Heart right ventricle (tissue), 16 donors: ENCODE measurements around the gene GRIP2. TPM values are rescaled to one million over a fixed set of nuclear protein-coding genes. Genes with fewer than 3 reads are reported as not detected.
A peak's percentile ranks its signal among the peaks of the same experiment; 100 is the strongest.

ENCODE experiments used
- ATAC-seq, 8 donors: fragments of 200-7000 bp; cut with Tn5 transposase; one replicate each; pipeline ENCODE4 v1.9.1; 2020; ENCODE audit warnings: mild to moderate bottlenecking in 8 of 8, moderate library complexity in 8 of 8, moderate number of reproducible peaks in 1 of 8
- DNase-seq, 2 donors: peaks; one replicate each; pipeline ENCODE4 v3.0.0-alpha.2; 2020
- H3K27ac ChIP-seq, 10 donors: fragments of 200-600 bp; sonication (generic) in 2 of 10; one replicate each; pipeline versions ENCODE4 v1.5.0 to v1.8.0; 2020 to 2022; ENCODE audit warnings: mild to moderate bottlenecking in 3 of 10
- H3K27me3 ChIP-seq, 7 donors: fragments of 200-600 bp; one replicate each; pipeline ENCODE4 v1.8.0; 2021 to 2022; ENCODE audit warnings: mild to moderate bottlenecking in 2 of 7
- H3K36me3 ChIP-seq, 9 donors: fragments of 200-600 bp; sonication (generic) in 1 of 9; one replicate each; pipeline versions ENCODE4 v1.5.0 to v1.8.0; 2020 to 2022; ENCODE audit warnings: mild to moderate bottlenecking in 2 of 9
- H3K4me1 ChIP-seq, 9 donors: fragments of 200-600 bp; sonication (generic) in 1 of 9; one replicate each; pipeline versions ENCODE4 v1.5.0 to v1.8.0; 2020 to 2022; ENCODE audit warnings: mild to moderate bottlenecking in 4 of 9
- H3K4me3 ChIP-seq, 10 donors: fragments of 200-600 bp; sonication (generic) in 2 of 10; one replicate each; pipeline versions ENCODE4 v1.5.0 to v1.8.0; 2020 to 2022; ENCODE audit warnings: mild to moderate bottlenecking in 7 of 10, moderate library complexity in 2 of 10
- H3K9me3 ChIP-seq, 11 donors: fragments of 200-600 bp in 10 of 11; sonication (generic) in 2 of 11; one replicate each; pipeline versions ENCODE4 v1.5.0 to v1.8.0; 2013 to 2022; ENCODE audit warnings: mild to moderate bottlenecking in 2 of 11, control low read depth in 1 of 11, moderate library complexity in 1 of 11
- WGBS, 2 donors: extraction: QIAGEN DNeasy Blood & Tissue Kit; methylation state at CpG; one replicate each; pipeline ENCODE4 v1.1.7; 2013; ENCODE audit warnings: inconsistent platforms in 1 of 2; 5-methylcytosine and 5-hydroxymethylcytosine counted together
- intact Hi-C, 10 donors: fragments of 100-400 bp; cut with DNase I; formaldehyde crosslinking; loops; one replicate each; pipeline versions ENCODE4 v1.11.1 to v1.14.2; 2022
- polyA plus RNA-seq, 2 donors: library from polyadenylated mRNA; stranded (reverse); fragments of 200-250 nt; gene quantifications; one replicate each; pipeline ENCODE4 v1.2.3, GENCODE V29; 2013
- total RNA-seq, 10 donors: library from RNA; stranded (reverse); fragmentation: NEBNext Ultra II Directional in 3 of 10; extraction: Animal tissue kit (Norgen Biotek cat#: 25700) in 3 of 10; gene quantifications; one replicate each; pipeline versions ENCODE4 v1.2.1 to v1.2.4, GENCODE V29; 2021 to 2023
- TF ChIP-seq, protein P1 (sequence below), 9 donors: fragments of 200-600 bp; sonication (generic) in 2 of 9; IDR thresholded peaks; one replicate each; pipeline versions ENCODE4 v1.5.0 to v1.8.0; 2021 to 2022; ENCODE audit warnings: antibody characterized with exemption in 9 of 9, mild to moderate bottlenecking in 5 of 9, moderate library complexity in 1 of 9
- donor health status: Arrhythmogenic right ventricular cardiomyopathy.
- donor health status: ischemic (EF 13 %, LVEDD 7.1; RV severe dilation, severe dysfunction).
- donor health status: healthy with polysubstance abuse.
- donor health status: DM: no; HTN: yes; CAD: no.
- donor health status: DM: no; HTN: no; CAD: no.
- donor health status: ischemic (EF 25% LVEDD 6.9; RV normal size, moderate dysfunction).
- donor health status: ischemic (EF 25% LVEDD 5.7; RV mildly dilated, moderate dysfunction).
- donor health status: healthy.
- donor health status: DM: yes; HTN: yes; CAD: no.
- donor health status: Ischemic cardiomyopathy.
- donor health status: ischemic (EF 35%, LVEDD 5.7; RV mildly dilated, moderate dysfunction).
- donor health status: nonischemic (EF 11% LVEDD 7.7; RV severe dilation, severe dysfunction).
- donor health status: DM: yes; HTN: yes; CAD: no.
- donor health status: PGD.
- donor health status: ischemic (EF 29% LVEDD 5.4; RV normal size, mild dysfunction).
- donor health status: nonischemic (EF 23%, LVEDD 6.1; RV moderate dilation, normal function).

Gene GRIP2
- total and polyA plus RNA-seq, 12 donors = 7.4 to 70.1 (median 39.4) TPM

DNA sequence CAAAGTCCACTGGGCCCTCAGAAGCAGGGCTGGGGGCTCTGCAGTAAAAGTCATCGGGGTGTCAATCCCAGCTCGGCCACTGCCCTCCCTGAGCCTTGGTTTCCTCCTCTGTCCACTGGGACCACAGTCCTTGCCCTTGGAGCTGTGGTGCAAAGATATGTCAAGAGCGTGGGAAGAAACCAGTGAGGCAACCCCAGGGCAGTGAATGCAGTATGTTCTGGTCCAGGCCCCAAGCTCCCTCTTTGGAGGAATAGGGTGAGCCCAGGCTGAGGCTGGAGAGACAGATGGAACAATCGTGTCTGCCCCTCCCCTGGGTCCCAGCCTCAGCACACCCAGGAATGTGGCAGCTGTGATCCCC lies 779 bp downstream of the GRIP2 start:
- ATAC-seq = peak; percentile 16 to 65 (median 46)
- Histone ChIP-seq H3K4me3 (peak overlapping the region; percentile 37 to 64 (median 54)), H3K4me1 (peaks cover 12 to 76% (median 50%) of the 10 kb centered on the region in 9 donors), H3K9me3 (no peaks in the 10 kb centered on the region), H3K27me3 (peaks cover 0 to 4% (median 0%) of the 10 kb centered on the region in 7 donors), H3K27ac (peak overlapping the region in 9 of 10 donors; percentile 75 to 96 (median 89)), H3K36me3 (no peaks in the 10 kb centered on the region)
- no peak for DNase-seq
- TF ChIP-seq, protein P1, sequence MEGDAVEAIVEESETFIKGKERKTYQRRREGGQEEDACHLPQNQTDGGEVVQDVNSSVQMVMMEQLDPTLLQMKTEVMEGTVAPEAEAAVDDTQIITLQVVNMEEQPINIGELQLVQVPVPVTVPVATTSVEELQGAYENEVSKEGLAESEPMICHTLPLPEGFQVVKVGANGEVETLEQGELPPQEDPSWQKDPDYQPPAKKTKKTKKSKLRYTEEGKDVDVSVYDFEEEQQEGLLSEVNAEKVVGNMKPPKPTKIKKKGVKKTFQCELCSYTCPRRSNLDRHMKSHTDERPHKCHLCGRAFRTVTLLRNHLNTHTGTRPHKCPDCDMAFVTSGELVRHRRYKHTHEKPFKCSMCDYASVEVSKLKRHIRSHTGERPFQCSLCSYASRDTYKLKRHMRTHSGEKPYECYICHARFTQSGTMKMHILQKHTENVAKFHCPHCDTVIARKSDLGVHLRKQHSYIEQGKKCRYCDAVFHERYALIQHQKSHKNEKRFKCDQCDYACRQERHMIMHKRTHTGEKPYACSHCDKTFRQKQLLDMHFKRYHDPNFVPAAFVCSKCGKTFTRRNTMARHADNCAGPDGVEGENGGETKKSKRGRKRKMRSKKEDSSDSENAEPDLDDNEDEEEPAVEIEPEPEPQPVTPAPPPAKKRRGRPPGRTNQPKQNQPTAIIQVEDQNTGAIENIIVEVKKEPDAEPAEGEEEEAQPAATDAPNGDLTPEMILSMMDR (IDR thresholded peaks at IDR 0.05) = no peak
- 48 to 56% methylated on average over 4 of the region's 4 CpGs for WGBS, 2 donors
- intact Hi-C loops = loop anchor here in 1 of 10 donors (2.0 kb wide), 1 partner anchor 17 kb away; no protein-coding TSS in a partner anchor

DNA sequence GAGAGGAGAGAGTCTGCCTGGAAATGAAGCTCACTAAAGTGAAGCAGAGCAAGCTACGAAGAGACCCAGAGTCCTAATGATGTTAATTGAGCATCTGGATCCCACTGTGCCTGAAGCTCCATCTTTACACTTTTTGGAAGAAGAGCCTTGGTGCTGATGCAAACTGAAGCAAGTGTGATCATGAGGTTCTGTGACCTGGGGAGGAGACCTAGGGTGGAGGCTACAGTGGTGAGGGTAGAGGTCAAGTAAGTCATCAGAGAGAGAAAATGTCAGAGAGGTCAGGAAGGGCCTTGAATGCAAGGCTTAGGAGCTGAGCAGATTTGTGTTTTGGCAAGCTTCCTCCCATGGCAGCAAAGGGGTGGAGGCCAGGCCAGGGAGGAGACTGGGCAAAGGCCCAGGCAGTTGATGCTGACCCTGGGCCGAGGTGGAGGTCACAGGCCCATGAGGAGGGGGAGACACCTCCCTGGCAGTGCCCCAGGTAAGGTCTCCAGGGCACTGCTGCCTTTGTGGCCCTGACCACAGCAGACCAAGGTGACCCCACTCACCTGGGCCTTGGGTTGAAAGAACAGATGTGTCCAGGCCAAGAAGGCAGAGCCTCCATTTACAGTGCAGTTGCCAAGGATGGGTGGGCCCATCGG lies 1.6 kb downstream of the GRIP2 start:
- H3K27me3 ChIP-seq = peaks cover 0 to 4% (median 0%) of the 10 kb centered on the region in 7 donors
- intact Hi-C loops = loop anchor here in 1 of 10 donors (2.0 kb wide), 1 partner anchor 16 kb away; no protein-coding TSS in a partner anchor
- peak in 7 of 8 donors; percentile 7 to 48 (median 23) for ATAC-seq
- TF ChIP-seq, protein P1 (IDR thresholded peaks at IDR 0.05) = no peak
- DNase-seq = peak in 1 of 2 donors; percentile 49
- H3K4me3 ChIP-seq = peak overlapping the region in 9 of 10 donors; percentile 37 to 64 (median 57)
- peak overlapping the region in 9 of 10 donors; percentile 75 to 96 (median 89) for H3K27ac ChIP-seq
- H3K4me1 ChIP-seq = peaks cover 17 to 79% (median 57%) of the 10 kb centered on the region in 9 donors
- H3K9me3 ChIP-seq = no peaks in the 10 kb centered on the region
- H3K36me3 ChIP-seq = no peaks in the 10 kb centered on the region
- 56 to 58% methylated on average over 3 of the region's 3 CpGs for WGBS, 2 donors

DNA sequence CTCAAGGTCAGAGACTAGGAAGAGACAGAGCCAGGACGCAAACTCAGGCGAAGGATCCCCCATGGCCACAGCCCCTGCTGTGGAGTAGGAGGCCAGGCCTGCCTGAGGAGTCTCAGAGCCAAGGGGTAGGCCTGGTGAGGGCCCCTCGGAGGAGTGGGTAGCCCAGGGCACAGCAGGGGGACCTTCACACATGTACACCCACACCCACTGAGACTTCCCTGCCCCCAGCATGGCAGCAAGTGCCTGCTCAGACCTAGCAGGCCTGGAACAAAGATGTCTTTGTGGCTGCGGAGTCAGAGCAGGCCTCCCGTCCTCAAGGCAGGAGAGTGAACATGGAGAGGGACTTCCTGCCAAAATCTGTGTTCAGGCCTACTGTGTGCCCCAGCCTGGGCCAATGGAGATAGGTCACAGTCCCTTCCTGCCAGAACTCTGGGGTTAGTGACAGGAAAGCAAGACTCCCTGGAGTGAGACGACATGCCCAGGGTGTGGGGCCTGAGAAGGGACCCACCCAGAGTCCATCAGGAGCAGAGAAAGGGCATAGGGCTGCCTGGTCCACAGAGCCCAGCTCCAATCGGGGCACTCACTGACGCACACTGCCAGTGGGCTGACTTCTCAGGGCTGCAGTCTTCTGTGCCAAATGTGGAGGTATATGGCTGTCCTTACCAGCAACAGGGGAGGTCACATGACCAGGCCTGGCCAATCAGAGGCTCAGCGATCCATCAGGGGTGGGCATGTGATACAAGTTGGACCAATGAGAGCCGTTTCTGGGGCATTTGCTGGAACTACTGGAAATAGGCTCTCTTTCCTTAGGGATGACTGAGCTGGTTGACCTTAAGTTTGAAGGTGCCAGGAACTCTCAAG lies 2.3 kb downstream of the GRIP2 start:
- Histone ChIP-seq H3K36me3 (no peaks in the 10 kb centered on the region), H3K27me3 (peaks cover 0 to 4% (median 0%) of the 10 kb centered on the region in 7 donors), H3K4me3 (peak overlapping the region in 1 of 10 donors; percentile 60), H3K9me3 (no peaks in the 10 kb centered on the region), H3K4me1 (peaks cover 24 to 79% (median 64%) of the 10 kb centered on the region in 9 donors), H3K27ac (peak overlapping the region; percentile 10 to 96 (median 88))
- intact Hi-C loops = loop anchor here in 1 of 10 donors (2.0 kb wide), 1 partner anchor 15 kb away; no protein-coding TSS in a partner anchor
- TF ChIP-seq, protein P1 (IDR thresholded peaks at IDR 0.05) = no peak
- DNase-seq (no peak), ATAC-seq (peak in 6 of 8 donors; percentile 18 to 45 (median 36))
- WGBS, 2 donors = 69 to 82% methylated on average over 10 of the region's 10 CpGs
